ENCODE results near the gene OR4D11.

DNA sequence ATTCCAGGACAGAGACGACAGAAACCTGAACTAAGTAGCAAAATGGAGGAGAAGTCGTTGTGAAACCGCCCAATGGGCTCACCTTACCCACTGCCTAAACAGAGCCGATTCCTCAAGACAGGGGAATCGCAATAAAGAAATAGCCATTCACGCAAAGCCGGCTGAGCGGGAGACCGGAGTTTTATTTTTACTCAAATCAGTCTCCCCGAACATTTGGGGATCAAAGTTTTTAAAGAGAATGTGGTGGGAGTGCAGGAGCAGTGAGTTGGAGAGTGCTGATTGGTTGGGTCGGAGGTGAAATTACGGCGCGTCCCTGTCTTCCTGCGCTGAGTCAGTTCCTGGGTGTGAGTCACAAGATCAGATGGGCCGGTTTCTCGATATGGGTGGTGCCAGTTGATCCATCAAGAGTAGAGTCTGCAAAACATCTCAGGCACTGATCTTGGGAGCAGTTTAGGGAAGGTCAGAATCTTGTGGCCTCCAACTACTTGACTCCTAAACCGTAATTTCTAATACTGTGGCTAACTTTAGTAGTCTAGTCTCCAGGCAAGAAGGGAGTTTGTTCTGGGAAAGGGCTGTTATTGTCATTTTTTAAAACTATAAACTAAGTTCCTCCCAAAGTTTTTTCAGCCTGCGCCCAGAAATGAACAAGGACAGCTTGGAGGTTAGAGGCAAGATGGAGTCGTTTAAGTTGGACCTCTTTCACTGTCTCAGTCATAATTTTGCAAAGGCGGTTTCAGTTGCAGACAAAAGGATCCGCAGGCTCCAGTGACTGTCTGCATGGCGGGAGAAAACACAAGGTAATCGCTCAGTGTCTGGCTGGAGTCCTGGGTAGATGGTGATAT lies 42.0 kb downstream of the OR4D11 start:
- TF ChIP-seq, protein P1, sequence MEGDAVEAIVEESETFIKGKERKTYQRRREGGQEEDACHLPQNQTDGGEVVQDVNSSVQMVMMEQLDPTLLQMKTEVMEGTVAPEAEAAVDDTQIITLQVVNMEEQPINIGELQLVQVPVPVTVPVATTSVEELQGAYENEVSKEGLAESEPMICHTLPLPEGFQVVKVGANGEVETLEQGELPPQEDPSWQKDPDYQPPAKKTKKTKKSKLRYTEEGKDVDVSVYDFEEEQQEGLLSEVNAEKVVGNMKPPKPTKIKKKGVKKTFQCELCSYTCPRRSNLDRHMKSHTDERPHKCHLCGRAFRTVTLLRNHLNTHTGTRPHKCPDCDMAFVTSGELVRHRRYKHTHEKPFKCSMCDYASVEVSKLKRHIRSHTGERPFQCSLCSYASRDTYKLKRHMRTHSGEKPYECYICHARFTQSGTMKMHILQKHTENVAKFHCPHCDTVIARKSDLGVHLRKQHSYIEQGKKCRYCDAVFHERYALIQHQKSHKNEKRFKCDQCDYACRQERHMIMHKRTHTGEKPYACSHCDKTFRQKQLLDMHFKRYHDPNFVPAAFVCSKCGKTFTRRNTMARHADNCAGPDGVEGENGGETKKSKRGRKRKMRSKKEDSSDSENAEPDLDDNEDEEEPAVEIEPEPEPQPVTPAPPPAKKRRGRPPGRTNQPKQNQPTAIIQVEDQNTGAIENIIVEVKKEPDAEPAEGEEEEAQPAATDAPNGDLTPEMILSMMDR (IDR thresholded peaks at IDR 0.05), result no peak
- TF ChIP-seq POLR2A (IDR thresholded peaks at IDR 0.05), result no peak

Data from adrenal gland (tissue), 5 donors.